ENCODE measurements around the gene RXFP2.

The RXFP2 gene

GRCh38 chr13:31768351-31768750 lies 29.0 kb downstream of the RXFP2 start:
- H3K4me2 ChIP-seq (ENCODE audit: low read length) = no peak overlapping the region
- H3K27ac ChIP-seq (ENCODE audit: low read depth, low read length) = no peak overlapping the region
- no peak overlapping the region for H4K5ac ChIP-seq (ENCODE audit: low read length)
- H3K79me2 ChIP-seq (ENCODE audit: control insufficient read depth, insufficient read depth, low read length) = no peaks in the 10 kb centered on the region
- no peak overlapping the region for H3K4me3 ChIP-seq (ENCODE audit: low read length)
- no peaks in the 10 kb centered on the region for H3K36me3 ChIP-seq (ENCODE audit: control insufficient read depth, insufficient read depth, low read length)
- no peak overlapping the region for H2BK120ac ChIP-seq (ENCODE audit: low read depth, low read length)
- no CpG with 5 or more reads among the region's 1 CpG for WGBS (ENCODE audit: extremely low coverage, insufficient coverage, low lambda C conversion rate)
- no peak overlapping the region for H2AK5ac ChIP-seq (ENCODE audit: low read length)
- no peaks in the 10 kb centered on the region for H3K27me3 ChIP-seq (ENCODE audit: insufficient read depth, low read length, poor library complexity)
- no peak overlapping the region for H4K8ac ChIP-seq (ENCODE audit: low read depth, low read length)
- H2BK15ac ChIP-seq (replicated peaks; ENCODE audit: low read depth) = no peak overlapping the region
- no peak overlapping the region for H3K23ac ChIP-seq (ENCODE audit: low read length)
- no peak overlapping the region for H3K9ac ChIP-seq (ENCODE audit: low read length)
- no peaks in the 10 kb centered on the region for H3K79me1 ChIP-seq (ENCODE audit: low read length)
- H3K4me1 ChIP-seq (ENCODE audit: control insufficient read depth, low read depth, low read length) = no peaks in the 10 kb centered on the region
- no peak overlapping the region for H3K18ac ChIP-seq (ENCODE audit: low read length)
- H2BK5ac ChIP-seq (ENCODE audit: low read length) = no peak overlapping the region
- no peak overlapping the region for H3K4ac ChIP-seq (ENCODE audit: low read depth, low read length)
- no peak for DNase-seq
- no peak overlapping the region for H3K56ac ChIP-seq (ENCODE audit: low read length)

- H4K5ac ChIP-seq (ENCODE audit: low read length) = no peak overlapping the region
- no peak overlapping the region for H2AK5ac ChIP-seq (ENCODE audit: low read length)
- no peak overlapping the region for H3K9ac ChIP-seq (ENCODE audit: low read length)
- H3K27me3 ChIP-seq (ENCODE audit: insufficient read depth, low read length, poor library complexity) = no peaks in the 10 kb centered on the region
- no CpG with 5 or more reads among the region's 4 CpGs for WGBS (ENCODE audit: extremely low coverage, insufficient coverage, low lambda C conversion rate)
- H2BK15ac ChIP-seq (replicated peaks; ENCODE audit: low read depth) = no peak overlapping the region
- H3K4me2 ChIP-seq (ENCODE audit: low read length) = no peak overlapping the region
- no peak overlapping the region for H4K8ac ChIP-seq (ENCODE audit: low read depth, low read length)
- no peak overlapping the region for H3K27ac ChIP-seq (ENCODE audit: low read depth, low read length)
- H3K23ac ChIP-seq (ENCODE audit: low read length) = no peak overlapping the region
- no peaks in the 10 kb centered on the region for H3K36me3 ChIP-seq (ENCODE audit: control insufficient read depth, insufficient read depth, low read length)
- H3K4me1 ChIP-seq (ENCODE audit: control insufficient read depth, low read depth, low read length) = no peaks in the 10 kb centered on the region
- H3K79me2 ChIP-seq (ENCODE audit: control insufficient read depth, insufficient read depth, low read length) = no peaks in the 10 kb centered on the region
- H3K56ac ChIP-seq (ENCODE audit: low read length) = no peak overlapping the region
- no peak overlapping the region for H2BK5ac ChIP-seq (ENCODE audit: low read length)
- DNase-seq = no peak
- no peak overlapping the region for H3K4ac ChIP-seq (ENCODE audit: low read depth, low read length)
- no peaks in the 10 kb centered on the region for H3K79me1 ChIP-seq (ENCODE audit: low read length)
- H3K4me3 ChIP-seq (ENCODE audit: low read length) = no peak overlapping the region
- no peak overlapping the region for H3K18ac ChIP-seq (ENCODE audit: low read length)
- H2BK120ac ChIP-seq (ENCODE audit: low read depth, low read length) = no peak overlapping the region
Measured at GRCh38 chr13:31769575-31769974, 30.2 kb downstream of the RXFP2 start.

- Histone ChIP-seq H3K4ac (ENCODE audit: low read depth, low read length) (no peak overlapping the region), H3K4me1 (ENCODE audit: control insufficient read depth, low read depth, low read length) (no peaks in the 10 kb centered on the region), H3K18ac (ENCODE audit: low read length) (no peak overlapping the region), H3K36me3 (ENCODE audit: control insufficient read depth, insufficient read depth, low read length) (no peaks in the 10 kb centered on the region), H4K5ac (ENCODE audit: low read length) (no peak overlapping the region), H2BK5ac (ENCODE audit: low read length) (no peak overlapping the region), H2BK120ac (ENCODE audit: low read depth, low read length) (no peak overlapping the region), H3K27ac (ENCODE audit: low read depth, low read length) (no peak overlapping the region), H3K27me3 (ENCODE audit: insufficient read depth, low read length, poor library complexity) (no peaks in the 10 kb centered on the region), H3K4me3 (ENCODE audit: low read length) (no peak overlapping the region), H2BK15ac (replicated peaks; ENCODE audit: low read depth) (no peak overlapping the region), H3K4me2 (ENCODE audit: low read length) (no peak overlapping the region), H2AK5ac (ENCODE audit: low read length) (no peak overlapping the region), H3K9ac (ENCODE audit: low read length) (no peak overlapping the region), H3K79me1 (ENCODE audit: low read length) (no peaks in the 10 kb centered on the region), H3K79me2 (ENCODE audit: control insufficient read depth, insufficient read depth, low read length) (no peaks in the 10 kb centered on the region), H3K56ac (ENCODE audit: low read length) (no peak overlapping the region), H3K23ac (ENCODE audit: low read length) (no peak overlapping the region), H4K8ac (ENCODE audit: low read depth, low read length) (no peak overlapping the region)
- WGBS (ENCODE audit: extremely low coverage, insufficient coverage, low lambda C conversion rate) = no CpG with 5 or more reads among the region's 4 CpGs
- DNase-seq = no peak
Measured at GRCh38 chr13:31772231-31772630, 32.9 kb downstream of the RXFP2 start.

- H3K79me1 ChIP-seq (ENCODE audit: low read length) = no peaks in the 10 kb centered on the region
- no peak overlapping the region for H2BK5ac ChIP-seq (ENCODE audit: low read length)
- H3K4me1 ChIP-seq (ENCODE audit: control insufficient read depth, low read depth, low read length) = no peaks in the 10 kb centered on the region
- no peaks in the 10 kb centered on the region for H3K79me2 ChIP-seq (ENCODE audit: control insufficient read depth, insufficient read depth, low read length)
- DNase-seq = no peak
- H4K8ac ChIP-seq (ENCODE audit: low read depth, low read length) = no peak overlapping the region
- no peak overlapping the region for H3K23ac ChIP-seq (ENCODE audit: low read length)
- no peaks in the 10 kb centered on the region for H3K36me3 ChIP-seq (ENCODE audit: control insufficient read depth, insufficient read depth, low read length)
- H3K9ac ChIP-seq (ENCODE audit: low read length) = no peak overlapping the region
- H3K56ac ChIP-seq (ENCODE audit: low read length) = no peak overlapping the region
- no peak overlapping the region for H3K4me3 ChIP-seq (ENCODE audit: low read length)
- no peaks in the 10 kb centered on the region for H3K27me3 ChIP-seq (ENCODE audit: insufficient read depth, low read length, poor library complexity)
- H3K18ac ChIP-seq (ENCODE audit: low read length) = no peak overlapping the region
- H2BK15ac ChIP-seq (replicated peaks; ENCODE audit: low read depth) = no peak overlapping the region
- H4K5ac ChIP-seq (ENCODE audit: low read length) = no peak overlapping the region
- no peak overlapping the region for H2BK120ac ChIP-seq (ENCODE audit: low read depth, low read length)
- no peak overlapping the region for H3K27ac ChIP-seq (ENCODE audit: low read depth, low read length)
- no peak overlapping the region for H2AK5ac ChIP-seq (ENCODE audit: low read length)
- WGBS (ENCODE audit: extremely low coverage, insufficient coverage, low lambda C conversion rate) = no CpG with 5 or more reads among the region's 4 CpGs
- no peak overlapping the region for H3K4me2 ChIP-seq (ENCODE audit: low read length)
- no peak overlapping the region for H3K4ac ChIP-seq (ENCODE audit: low read depth, low read length)
Measured at GRCh38 chr13:31773538-31773937, 34.2 kb downstream of the RXFP2 start.

- H3K27ac ChIP-seq (ENCODE audit: low read depth, low read length) = no peak overlapping the region
- WGBS (ENCODE audit: extremely low coverage, insufficient coverage, low lambda C conversion rate) = no CpG with 5 or more reads among the region's 5 CpGs
- H3K27me3 ChIP-seq (ENCODE audit: insufficient read depth, low read length, poor library complexity) = no peaks in the 10 kb centered on the region
- no peak overlapping the region for H4K8ac ChIP-seq (ENCODE audit: low read depth, low read length)
- no peak overlapping the region for H3K9ac ChIP-seq (ENCODE audit: low read length)
- no peak overlapping the region for H3K4me3 ChIP-seq (ENCODE audit: low read length)
- no peaks in the 10 kb centered on the region for H3K79me2 ChIP-seq (ENCODE audit: control insufficient read depth, insufficient read depth, low read length)
- no peaks in the 10 kb centered on the region for H3K36me3 ChIP-seq (ENCODE audit: control insufficient read depth, insufficient read depth, low read length)
- no peak overlapping the region for H2BK15ac ChIP-seq (replicated peaks; ENCODE audit: low read depth)
- no peaks in the 10 kb centered on the region for H3K4me1 ChIP-seq (ENCODE audit: control insufficient read depth, low read depth, low read length)
- DNase-seq = no peak
- no peak overlapping the region for H3K23ac ChIP-seq (ENCODE audit: low read length)
- H2BK120ac ChIP-seq (ENCODE audit: low read depth, low read length) = no peak overlapping the region
- no peak overlapping the region for H3K4me2 ChIP-seq (ENCODE audit: low read length)
- H2AK5ac ChIP-seq (ENCODE audit: low read length) = no peak overlapping the region
- H2BK5ac ChIP-seq (ENCODE audit: low read length) = no peak overlapping the region
- no peak overlapping the region for H3K18ac ChIP-seq (ENCODE audit: low read length)
- H3K4ac ChIP-seq (ENCODE audit: low read depth, low read length) = no peak overlapping the region
- no peaks in the 10 kb centered on the region for H3K79me1 ChIP-seq (ENCODE audit: low read length)
- H3K56ac ChIP-seq (ENCODE audit: low read length) = no peak overlapping the region
- H4K5ac ChIP-seq (ENCODE audit: low read length) = no peak overlapping the region
Measured at GRCh38 chr13:31774186-31774750, 34.9 kb downstream of the RXFP2 start.

- Histone ChIP-seq H2BK5ac (ENCODE audit: low read length) (no peak overlapping the region), H2BK15ac (replicated peaks; ENCODE audit: low read depth) (no peak overlapping the region), H3K56ac (ENCODE audit: low read length) (no peak overlapping the region), H4K5ac (ENCODE audit: low read length) (no peak overlapping the region), H3K79me2 (ENCODE audit: control insufficient read depth, insufficient read depth, low read length) (no peaks in the 10 kb centered on the region), H3K4ac (ENCODE audit: low read depth, low read length) (no peak overlapping the region), H3K23ac (ENCODE audit: low read length) (no peak overlapping the region), H3K27ac (ENCODE audit: low read depth, low read length) (no peak overlapping the region), H2BK120ac (ENCODE audit: low read depth, low read length) (no peak overlapping the region), H2AK5ac (ENCODE audit: low read length) (no peak overlapping the region), H3K4me1 (ENCODE audit: control insufficient read depth, low read depth, low read length) (no peaks in the 10 kb centered on the region), H3K27me3 (ENCODE audit: insufficient read depth, low read length, poor library complexity) (no peaks in the 10 kb centered on the region), H3K36me3 (ENCODE audit: control insufficient read depth, insufficient read depth, low read length) (no peaks in the 10 kb centered on the region), H4K8ac (ENCODE audit: low read depth, low read length) (no peak overlapping the region), H3K4me3 (ENCODE audit: low read length) (no peak overlapping the region), H3K18ac (ENCODE audit: low read length) (no peak overlapping the region), H3K79me1 (ENCODE audit: low read length) (no peaks in the 10 kb centered on the region), H3K4me2 (ENCODE audit: low read length) (no peak overlapping the region), H3K9ac (ENCODE audit: low read length) (no peak overlapping the region)
- no peak for DNase-seq
- WGBS (ENCODE audit: extremely low coverage, insufficient coverage, low lambda C conversion rate) = no CpG with 5 or more reads among the region's 2 CpGs
Measured at GRCh38 chr13:31775148-31775547, 35.8 kb downstream of the RXFP2 start.
